ENCODE results near the gene ADGRE2. TPM values are rescaled to one million over a fixed set of nuclear protein-coding genes. Genes with fewer than 3 reads are reported as not detected.
"Not testable (repeated sequence)": the region's sequence is repeated elsewhere in the genome, so short reads cannot be mapped to it uniquely, and the experiment has no call there.

Gene ADGRE2
- total and polyA plus RNA-seq, 12 donors, result 0.11 to 47.9 (median 5.9) TPM

- peak overlapping the region in 4 of 5 donors; percentile 52 to 80 (median 60) for H3K27ac ChIP-seq
- peak; percentile 66 to 88 (median 85) for DNase-seq
- H3K9me3 ChIP-seq (replicated peaks in 1 of 3), result no peaks in the 10 kb centered on the region
- H3K4me1 ChIP-seq (replicated peaks in 1 of 2), result peaks cover 18 to 24% of the 10 kb centered on the region in 2 donors
- WGBS, 4 donors, result 41 to 55% (median 46%) methylated on average over 3 of the region's 3 CpGs
- no peaks in the 10 kb centered on the region for H3K27me3 ChIP-seq
- intact Hi-C loops (cut with DNase I), result no loop called here
- no peaks in the 10 kb centered on the region for H3K36me3 ChIP-seq (replicated peaks in 1 of 2)
- TF ChIP-seq POLR2A (IDR thresholded peaks at IDR 0.05) (no peak), CTCF (IDR thresholded peaks at IDR 0.05) (no peak)
- H3K4me3 ChIP-seq, result no peak overlapping the region
Measured at GRCh38 chr19:14804765-14805164, 26.4 kb upstream of the ADGRE2 start.

GRCh38 chr19:14798760-14799159 lies 20.4 kb upstream of the ADGRE2 start:
- no peaks in the 10 kb centered on the region for H3K27me3 ChIP-seq
- DNase-seq, result no peak
- intact Hi-C loops (cut with DNase I), result no loop called here
- no peaks in the 10 kb centered on the region for H3K4me1 ChIP-seq (replicated peaks in 1 of 2)
- H3K4me3 ChIP-seq, result no peak overlapping the region
- H3K9me3 ChIP-seq (replicated peaks in 1 of 3), result no peaks in the 10 kb centered on the region
- H3K36me3 ChIP-seq (replicated peaks in 1 of 2), result no peaks in the 10 kb centered on the region
- H3K27ac ChIP-seq, result no peak overlapping the region
- TF ChIP-seq CTCF (IDR thresholded peaks at IDR 0.05), result no peak
- no peak for TF ChIP-seq POLR2A (IDR thresholded peaks at IDR 0.05)
- WGBS, 4 donors, result 80 to 88% (median 86%) methylated on average over 5 of the region's 5 CpGs

- Histone ChIP-seq H3K4me1 (replicated peaks in 1 of 2) (no peaks in the 10 kb centered on the region), H3K4me3 (no peak overlapping the region), H3K27ac (no peak overlapping the region), H3K36me3 (replicated peaks in 1 of 2) (no peaks in the 10 kb centered on the region), H3K9me3 (replicated peaks in 1 of 3) (no peaks in the 10 kb centered on the region), H3K27me3 (no peaks in the 10 kb centered on the region)
- DNase-seq, result no peak
- intact Hi-C loops (cut with DNase I), result no loop called here
- WGBS, 4 donors, result 88 to 95% (median 90%) methylated on average over 11 of the region's 11 CpGs
- TF ChIP-seq POLR2A (IDR thresholded peaks at IDR 0.05) (no peak), CTCF (IDR thresholded peaks at IDR 0.05) (no peak)
Measured at GRCh38 chr19:14796021-14796420, 17.7 kb upstream of the ADGRE2 start.

- no peaks in the 10 kb centered on the region for H3K36me3 ChIP-seq (replicated peaks in 1 of 2)
- no peak overlapping the region for H3K4me3 ChIP-seq
- H3K4me1 ChIP-seq (replicated peaks in 1 of 2), result no peaks in the 10 kb centered on the region
- no peaks in the 10 kb centered on the region for H3K27me3 ChIP-seq
- no peak for DNase-seq
- intact Hi-C loops (cut with DNase I), result no loop called here
- H3K27ac ChIP-seq, result no peak overlapping the region
- WGBS, 4 donors, result 77 to 87% (median 83%) methylated on average over 5 of the region's 5 CpGs
- TF ChIP-seq POLR2A (IDR thresholded peaks at IDR 0.05) (no peak), CTCF (IDR thresholded peaks at IDR 0.05) (no peak)
- no peaks in the 10 kb centered on the region for H3K9me3 ChIP-seq (replicated peaks in 1 of 3)
Measured at GRCh38 chr19:14795078-14795721, 16.8 kb upstream of the ADGRE2 start.

- H3K27me3 ChIP-seq; H3K36me3 ChIP-seq (replicated peaks in 1 of 2); H3K27ac ChIP-seq; H3K4me1 ChIP-seq (replicated peaks in 1 of 2); intact Hi-C loops (cut with DNase I); H3K9me3 ChIP-seq (replicated peaks in 1 of 3); H3K4me3 ChIP-seq: not testable (repeated sequence)
- 77 to 87% (median 83%) methylated on average over 6 of the region's 6 CpGs for WGBS, 4 donors
- DNase-seq, result peak in 1 of 7 donors; percentile 1
Measured at GRCh38 chr19:14792250-14792649, 13.9 kb upstream of the ADGRE2 start.
